Activated CD8-positive, alpha-beta T cell treated with anti-CD3 and anti-CD28 coated beads for 36 hours (primary cell): Measurements from ENCODE around the gene ANKRD63. TPM values are rescaled to one million over a fixed set of nuclear protein-coding genes. Genes with fewer than 3 reads are reported as not detected.

ENCODE experiments used
- ATAC-seq: fragments of 200-7000 bp; cut with Tn5 transposase; one replicate; pipeline ENCODE4 v1.10.0; 2021; ENCODE audit warnings: mild to moderate bottlenecking, moderate library complexity
- CTCF ChIA-PET: fragments of 350-600 bp; sonication (Branson Sonifier 250); formaldehyde crosslinking; loops from one replicate; lab custom pipeline; 2021; ENCODE audit warnings: antibody characterized with exemption; lab: Charles Lee
- POLR2A ChIA-PET: fragments of 350-600 bp; sonication (Branson Sonifier 250); formaldehyde crosslinking; loops from one replicate; lab custom pipeline; 2021; ENCODE audit warnings: antibody characterized with exemption; lab: Charles Lee
- DNase-seq: peaks from one replicate; pipeline ENCODE4 v3.0.0-alpha.2; 2020
- H3K27ac Mint-ChIP-seq: one replicate; pipeline ENCODE4 v1.8.0; 2021; ENCODE audit warnings: mild to moderate bottlenecking, mixed read lengths
- H3K27me3 Mint-ChIP-seq: one replicate; pipeline ENCODE4 v1.8.0; 2021; ENCODE audit warnings: mixed read lengths
- H3K36me3 Mint-ChIP-seq: one replicate; pipeline ENCODE4 v1.8.0; 2021; ENCODE audit warnings: low read depth, mixed read lengths
- H3K4me1 Mint-ChIP-seq: one replicate; pipeline ENCODE4 v1.8.0; 2021; ENCODE audit warnings: low read depth, mixed read lengths
- H3K4me3 Mint-ChIP-seq: one replicate; pipeline ENCODE4 v1.8.0; 2021; ENCODE audit warnings: mild to moderate bottlenecking, moderate library complexity, mixed read lengths
- H3K9me3 Mint-ChIP-seq: one replicate; pipeline ENCODE4 v1.8.0; 2021; ENCODE audit warnings: mixed read lengths
- intact Hi-C: fragments of 100-400 bp; cut with micrococcal nuclease; formaldehyde crosslinking; loops from one replicate; pipeline ENCODE4 v1.10.0; 2022
- total RNA-seq, 2 experiments: library from RNA; stranded (reverse); gene quantifications; one replicate each; pipeline ENCODE4 v1.2.3, GENCODE V29; 2021
- TF ChIP-seq, protein P1 (sequence below): fragments of 200-600 bp; IDR thresholded peaks from one replicate; pipeline ENCODE4 v1.8.0; 2022; ENCODE audit warnings: antibody characterized with exemption, mild to moderate bottlenecking

The ANKRD63 gene
- total RNA-seq, 2 experiments from 2014 or later, result not detected

DNA sequence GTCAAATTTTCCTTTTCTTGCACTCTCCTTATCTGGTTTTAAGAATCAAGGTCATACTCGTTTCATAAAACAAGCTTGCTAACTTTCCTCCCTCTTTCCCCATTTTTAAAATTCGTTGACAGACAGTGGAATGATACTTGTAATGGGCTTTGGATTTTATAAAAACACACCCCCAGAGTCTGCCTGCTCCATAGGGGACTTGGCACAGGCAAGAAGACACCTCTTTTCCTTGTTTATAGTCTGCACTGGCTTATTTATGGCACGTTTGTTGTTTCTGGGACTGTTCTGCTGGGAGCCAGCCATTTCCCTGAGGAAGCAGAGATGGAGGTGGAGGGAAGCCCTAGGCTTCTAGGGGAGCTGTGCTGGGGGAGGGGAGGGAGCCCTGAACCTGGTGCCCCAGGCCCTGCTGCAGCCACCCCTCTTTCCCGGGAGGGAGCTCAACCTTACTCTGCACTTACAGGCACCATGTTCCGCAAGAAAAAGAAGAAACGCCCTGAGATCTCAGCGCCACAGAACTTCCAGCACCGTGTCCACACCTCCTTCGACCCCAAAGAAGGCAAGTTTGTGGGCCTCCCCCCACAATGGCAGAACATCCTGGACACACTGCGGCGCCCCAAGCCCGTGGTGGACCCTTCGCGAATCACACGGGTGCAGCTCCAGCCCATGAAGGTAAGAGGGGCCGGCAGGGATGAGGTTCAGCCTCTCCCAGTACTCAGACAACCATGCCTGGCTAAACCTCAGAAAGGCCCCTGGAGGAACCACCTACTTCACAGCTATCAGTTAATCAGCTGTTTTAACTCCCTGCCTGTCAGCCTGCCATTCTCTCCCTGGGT is 18.3 kb downstream of the ANKRD63 start:
- Mint-ChIP-seq H3K27ac (no peak overlapping the region), H3K36me3 (no peaks in the 10 kb centered on the region), H3K4me3 (no peak overlapping the region), H3K27me3 (no peaks in the 10 kb centered on the region), H3K4me1 (no peaks in the 10 kb centered on the region), H3K9me3 (no peaks in the 10 kb centered on the region)
- DNase-seq (no peak), ATAC-seq (no peak)
- TF ChIP-seq, protein P1, sequence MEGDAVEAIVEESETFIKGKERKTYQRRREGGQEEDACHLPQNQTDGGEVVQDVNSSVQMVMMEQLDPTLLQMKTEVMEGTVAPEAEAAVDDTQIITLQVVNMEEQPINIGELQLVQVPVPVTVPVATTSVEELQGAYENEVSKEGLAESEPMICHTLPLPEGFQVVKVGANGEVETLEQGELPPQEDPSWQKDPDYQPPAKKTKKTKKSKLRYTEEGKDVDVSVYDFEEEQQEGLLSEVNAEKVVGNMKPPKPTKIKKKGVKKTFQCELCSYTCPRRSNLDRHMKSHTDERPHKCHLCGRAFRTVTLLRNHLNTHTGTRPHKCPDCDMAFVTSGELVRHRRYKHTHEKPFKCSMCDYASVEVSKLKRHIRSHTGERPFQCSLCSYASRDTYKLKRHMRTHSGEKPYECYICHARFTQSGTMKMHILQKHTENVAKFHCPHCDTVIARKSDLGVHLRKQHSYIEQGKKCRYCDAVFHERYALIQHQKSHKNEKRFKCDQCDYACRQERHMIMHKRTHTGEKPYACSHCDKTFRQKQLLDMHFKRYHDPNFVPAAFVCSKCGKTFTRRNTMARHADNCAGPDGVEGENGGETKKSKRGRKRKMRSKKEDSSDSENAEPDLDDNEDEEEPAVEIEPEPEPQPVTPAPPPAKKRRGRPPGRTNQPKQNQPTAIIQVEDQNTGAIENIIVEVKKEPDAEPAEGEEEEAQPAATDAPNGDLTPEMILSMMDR, result no peak
- intact Hi-C loops, result no loop called here
- ChIA-PET CTCF (interaction anchor here (0.8 to 10.6 kb wide), 10 partner anchors 9 to 219 kb away, joined by 3 to 88 read pairs (median 4); no protein-coding TSS in a partner anchor), POLR2A (interaction anchor here (1.4 kb wide), 1 partner anchor 10 kb away, joined by 4 read pairs; no protein-coding TSS in a partner anchor)

DNA sequence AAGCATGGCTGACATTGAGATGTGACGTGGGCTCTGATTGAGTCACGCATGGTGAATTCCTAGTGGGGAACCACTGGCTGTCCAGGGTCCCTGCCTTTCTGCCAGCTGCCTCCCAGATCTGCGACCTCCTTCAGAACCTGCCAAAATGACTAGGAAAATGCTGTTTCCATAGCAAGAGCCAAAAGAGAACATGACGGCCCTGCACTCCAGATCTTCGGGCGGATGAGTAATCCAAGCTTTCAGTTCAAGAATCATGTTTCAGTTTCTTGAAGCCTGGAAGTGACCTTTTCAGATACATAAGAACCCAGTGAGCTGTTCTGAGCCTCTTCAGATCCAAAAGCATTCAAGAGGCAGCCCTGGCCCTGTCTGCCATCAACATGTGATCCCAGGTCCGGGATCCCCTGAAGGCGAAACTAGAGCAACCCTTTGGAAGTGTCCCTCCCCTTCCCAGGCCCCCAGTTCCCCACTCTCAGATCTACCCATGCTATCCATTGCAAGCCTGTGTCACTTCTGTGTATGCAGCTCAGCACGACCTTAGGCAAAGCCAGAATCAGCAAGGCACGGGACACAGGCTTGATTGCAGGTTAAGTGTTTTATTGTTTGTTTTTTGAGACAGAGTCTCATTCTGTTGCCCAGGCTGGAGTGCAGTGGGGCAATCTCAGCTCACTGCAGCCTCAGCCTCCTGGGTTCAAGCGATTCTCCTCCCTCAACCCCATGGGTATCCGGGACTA is 19.7 kb downstream of the ANKRD63 start:
- intact Hi-C loops, result no loop called here
- Mint-ChIP-seq H3K4me3 (no peak overlapping the region), H3K27me3 (no peaks in the 10 kb centered on the region), H3K36me3 (no peaks in the 10 kb centered on the region), H3K27ac (no peak overlapping the region), H3K9me3 (no peaks in the 10 kb centered on the region), H3K4me1 (no peaks in the 10 kb centered on the region)
- TF ChIP-seq, protein P1, result no peak
- DNase-seq (no peak), ATAC-seq (no peak)
- CTCF ChIA-PET, result interaction anchor here (1.0 to 10.6 kb wide), 8 partner anchors 11 to 224 kb away, joined by 3 to 88 read pairs (median 6); partner anchors contain the start of gene SRP14
- POLR2A ChIA-PET, result interaction anchor here (0.7 to 1.4 kb wide), 2 partner anchors 11 to 29 kb away, joined by 3 to 4 read pairs; no protein-coding TSS in a partner anchor

DNA sequence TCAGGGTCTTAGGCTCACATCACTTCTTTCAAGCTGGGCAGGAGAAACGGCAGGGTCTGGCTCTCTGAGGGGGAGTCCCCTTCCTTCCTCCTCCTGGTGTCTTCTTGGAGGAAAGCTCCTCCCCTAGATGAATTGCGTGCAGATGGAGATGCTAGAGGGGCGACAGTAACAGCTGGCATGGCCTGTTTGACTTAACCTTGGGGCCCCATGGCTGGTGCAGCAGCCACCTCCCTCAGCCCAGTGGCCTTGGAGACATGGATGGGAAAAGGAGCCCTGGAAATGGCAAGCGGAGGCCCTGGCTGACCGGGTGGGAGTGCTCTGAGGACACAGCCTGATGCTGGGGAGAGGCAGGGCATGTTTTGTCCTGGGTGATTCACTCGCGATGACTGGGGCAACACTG is 23.8 kb downstream of the ANKRD63 start:
- DNase-seq (no peak), ATAC-seq (no peak)
- ChIA-PET POLR2A (interaction anchor here (0.7 kb wide), 1 partner anchor 148 kb away, joined by 3 read pairs; no protein-coding TSS in a partner anchor), CTCF (interaction anchor here (1.2 to 10.6 kb wide), 7 partner anchors 15 to 214 kb away, joined by 3 to 88 read pairs (median 5); no protein-coding TSS in a partner anchor)
- TF ChIP-seq, protein P1, result no peak
- Mint-ChIP-seq H3K9me3 (no peaks in the 10 kb centered on the region), H3K36me3 (no peaks in the 10 kb centered on the region), H3K27me3 (peaks cover 13% of the 10 kb centered on the region), H3K4me1 (no peaks in the 10 kb centered on the region), H3K27ac (no peak overlapping the region), H3K4me3 (no peak overlapping the region)
- intact Hi-C loops, result no loop called here

DNA sequence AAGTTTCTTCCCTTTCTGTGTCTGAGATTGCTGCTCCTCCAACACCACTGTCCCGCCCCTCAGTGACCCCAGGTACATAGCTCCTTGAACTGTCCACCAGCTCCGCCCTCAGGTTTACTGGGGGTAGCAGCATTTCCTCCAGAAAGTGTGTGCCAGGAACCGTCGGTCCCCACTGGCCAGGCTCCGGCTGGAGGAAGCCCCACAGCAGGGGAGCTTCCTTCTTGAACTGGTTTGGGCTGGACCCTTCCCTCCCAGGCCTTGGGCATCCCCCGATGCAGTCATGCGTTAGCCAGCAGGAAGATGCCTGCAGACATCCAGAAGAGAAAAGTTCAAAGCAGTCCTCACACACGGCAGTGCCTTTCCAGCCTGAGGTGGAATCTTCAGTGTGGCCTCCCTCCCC is 24.3 kb downstream of the ANKRD63 start:
- POLR2A ChIA-PET, result interaction anchor here (0.7 kb wide), 1 partner anchor 148 kb away, joined by 3 read pairs; no protein-coding TSS in a partner anchor
- CTCF ChIA-PET, result interaction anchor here (1.2 to 10.6 kb wide), 7 partner anchors 15 to 213 kb away, joined by 3 to 88 read pairs (median 5); no protein-coding TSS in a partner anchor
- H3K27me3 Mint-ChIP-seq, result peaks cover 18% of the 10 kb centered on the region
- no peak overlapping the region for H3K4me3 Mint-ChIP-seq
- ATAC-seq (no peak), DNase-seq (no peak)
- intact Hi-C loops, result no loop called here
- H3K36me3 Mint-ChIP-seq, result no peaks in the 10 kb centered on the region
- H3K27ac Mint-ChIP-seq, result no peak overlapping the region
- no peaks in the 10 kb centered on the region for H3K9me3 Mint-ChIP-seq
- H3K4me1 Mint-ChIP-seq, result peaks cover 3% of the 10 kb centered on the region
- TF ChIP-seq, protein P1, result no peak
